GM21447 (cell line): ENCODE data around the gene PREPL.

Experiments used
- ATAC-seq: cut with Tn5 transposase; IDR thresholded peaks from one replicate; pipeline ENCODE4 v1.9.1; 2021; ENCODE audit not compliant: unreplicated experiment

The PREPL gene

DNA sequence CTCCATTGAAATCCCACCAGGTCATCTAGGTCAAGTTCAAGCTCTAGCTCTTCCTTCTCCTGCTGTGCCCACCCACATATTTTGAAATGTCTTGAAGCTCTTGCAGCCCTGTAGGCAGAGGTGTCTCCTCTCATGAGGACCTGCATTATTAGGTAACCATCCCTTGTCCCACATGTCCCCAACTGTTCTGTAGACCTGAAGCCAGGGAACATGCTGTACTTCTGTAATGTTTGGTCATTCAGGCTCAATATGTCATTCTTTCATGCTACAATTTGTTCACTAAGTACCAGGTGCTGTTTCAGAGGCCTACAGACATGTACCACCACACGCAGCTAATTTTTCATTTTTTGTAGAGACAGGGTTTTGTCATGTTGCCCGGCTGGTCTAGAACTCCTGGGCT is 63.9 kb downstream of the PREPL start:
- no peak for ATAC-seq

DNA sequence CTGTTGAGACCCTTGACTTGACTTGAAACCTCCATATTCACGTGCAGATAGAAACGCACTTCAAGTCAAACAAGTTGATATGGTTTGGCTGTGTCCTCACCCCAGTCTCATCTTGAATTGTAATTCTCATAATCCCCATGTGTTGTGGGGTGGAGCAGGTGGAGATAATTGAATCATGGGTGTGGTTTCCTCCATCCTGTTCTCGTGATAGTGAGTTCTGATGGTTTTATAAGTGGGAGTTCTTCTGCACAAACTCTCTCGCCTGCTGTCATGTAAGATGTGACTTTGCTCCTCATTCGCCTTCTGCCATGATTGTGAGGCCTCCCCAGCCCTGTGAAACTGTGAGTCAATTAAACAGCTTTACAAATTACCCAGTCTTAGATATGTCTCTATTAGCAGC is 64.6 kb downstream of the PREPL start:
- no peak for ATAC-seq

DNA sequence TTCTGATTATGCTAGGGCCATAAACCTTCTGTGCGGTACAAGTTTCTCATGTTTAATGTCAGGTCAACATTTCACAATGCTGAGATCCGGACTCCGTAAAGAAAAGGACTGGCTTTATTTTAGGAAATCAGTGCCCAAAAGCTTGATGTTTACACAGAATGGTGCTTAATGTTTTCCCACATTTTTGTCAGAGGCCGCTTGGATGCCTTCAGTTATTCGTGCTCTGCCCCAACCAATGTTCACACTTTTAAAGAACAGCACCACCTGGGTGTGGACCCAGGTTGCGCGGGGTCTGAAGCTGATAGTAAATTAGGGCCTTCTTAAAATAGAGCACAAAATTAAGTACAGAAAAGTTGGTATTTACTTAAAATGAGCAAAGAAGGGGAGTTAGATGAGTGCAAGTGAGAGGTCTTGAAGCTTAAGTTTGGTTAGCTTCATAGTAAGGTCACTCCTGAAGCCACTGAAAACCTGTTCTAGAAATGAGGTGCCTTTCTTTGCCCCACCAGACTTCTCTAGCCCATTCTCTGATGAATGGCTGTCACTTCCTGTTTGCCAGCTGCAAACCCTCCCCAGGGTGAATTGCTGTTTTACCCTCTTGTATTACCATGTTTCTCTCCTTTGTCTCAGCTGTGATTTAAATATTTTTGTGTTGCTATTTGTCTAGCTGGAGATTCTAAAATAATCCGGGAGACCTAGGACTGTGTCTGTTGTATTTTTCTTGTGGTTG is 65.5 kb downstream of the PREPL start:
- ATAC-seq: no peak

- ATAC-seq: no peak
Measured at GRCh38 chr2:44295113-44295512, 66.2 kb downstream of the PREPL start.

DNA sequence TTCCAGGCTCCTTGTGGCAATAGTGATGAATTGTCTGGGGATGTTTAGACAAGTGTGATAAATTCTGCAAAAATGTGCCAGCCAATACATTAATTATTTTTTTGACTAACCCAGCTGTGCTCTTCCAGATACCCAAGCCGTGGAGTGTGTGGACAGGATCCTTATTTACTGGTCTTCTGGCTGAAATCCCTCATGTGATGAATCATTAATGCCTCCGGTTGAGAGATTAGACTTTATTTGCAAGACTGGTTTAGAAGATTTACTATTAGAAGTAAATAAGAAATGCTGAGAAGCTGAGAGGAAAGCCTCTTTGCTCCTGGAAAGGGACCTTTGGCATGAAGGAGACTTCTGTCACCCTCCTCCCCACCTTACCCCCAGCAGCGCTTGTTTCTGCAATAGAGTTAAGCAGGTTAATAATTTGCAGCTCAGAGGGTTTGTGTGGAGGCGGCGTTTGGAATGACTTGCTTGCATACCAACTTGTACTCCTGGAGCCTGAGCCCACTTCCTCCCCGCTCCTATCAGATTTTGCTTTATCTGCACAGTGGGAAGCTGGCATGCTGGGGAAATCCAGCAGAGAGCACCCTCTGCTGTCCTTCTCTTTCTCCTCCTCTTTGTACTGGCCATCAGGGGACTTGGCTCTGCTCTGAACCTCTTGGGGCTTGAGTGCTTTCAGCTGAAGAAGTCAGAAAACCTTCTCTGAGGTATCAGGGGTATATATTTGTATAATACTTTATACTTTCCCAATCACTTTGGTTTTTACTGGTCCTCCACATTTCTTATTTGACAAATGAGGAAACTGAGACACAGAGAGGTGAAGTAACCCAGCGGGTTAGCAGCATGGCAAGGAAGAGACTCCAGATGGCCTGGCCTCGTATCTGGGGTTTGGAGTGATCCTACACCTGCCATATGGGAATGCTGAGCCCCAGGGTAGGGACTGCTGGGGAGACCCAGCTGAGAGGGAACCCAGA is 69.7 kb downstream of the PREPL start:
- no peak for ATAC-seq

DNA sequence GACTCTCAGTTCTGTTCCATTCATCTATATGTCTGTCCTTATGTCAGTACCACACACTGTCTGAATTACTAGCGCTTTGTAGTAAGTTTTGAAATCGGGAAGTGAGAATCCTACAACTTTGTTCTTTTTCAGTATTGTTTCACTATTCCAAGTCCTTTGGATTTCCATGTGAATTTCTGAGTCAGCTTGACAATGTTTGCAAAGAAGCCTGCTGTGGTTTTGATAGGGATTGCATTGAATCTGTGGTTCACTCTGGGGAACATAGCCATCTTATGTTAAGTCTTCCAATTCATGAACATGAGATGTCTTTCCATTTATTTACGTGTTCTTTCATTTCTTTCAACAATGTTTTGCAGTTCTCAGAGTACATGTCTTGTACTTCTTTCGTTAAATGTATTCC is 71.0 kb downstream of the PREPL start:
- no peak for ATAC-seq

DNA sequence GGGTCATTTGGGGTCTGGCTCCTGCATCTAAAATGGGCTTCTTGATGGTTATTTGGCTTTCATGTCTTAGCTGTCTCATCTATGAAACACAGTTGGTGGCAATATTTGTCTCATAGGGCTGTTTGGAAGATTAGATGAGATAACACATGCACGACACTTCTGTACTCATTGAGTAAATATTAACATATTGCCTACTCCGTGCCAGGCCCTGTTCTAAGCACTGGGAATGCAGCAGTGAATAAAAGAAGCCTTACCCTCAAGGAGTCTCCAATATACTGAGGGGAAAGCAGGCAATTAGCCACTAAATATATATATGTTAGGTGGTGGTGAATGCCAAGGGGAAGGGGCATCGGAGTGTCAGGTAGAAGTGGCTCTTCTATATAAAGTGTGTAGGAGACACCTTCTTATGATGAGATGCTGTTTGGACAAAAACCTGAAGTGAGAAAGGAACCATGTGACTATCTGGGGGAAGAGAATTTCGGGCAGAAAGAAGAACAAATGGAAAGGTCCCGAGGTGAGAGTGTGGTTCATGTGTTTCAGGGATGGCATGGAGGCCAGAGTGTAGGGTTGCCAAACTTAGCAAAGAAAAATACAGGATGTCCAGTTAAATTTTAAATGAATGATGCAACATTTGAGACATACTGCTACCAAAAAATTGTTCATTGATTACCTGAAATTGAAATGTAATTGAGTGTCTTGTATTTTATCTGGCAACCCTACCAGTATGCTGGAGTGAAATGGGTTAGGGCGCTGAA is 74.2 kb downstream of the PREPL start:
- no peak for ATAC-seq

DNA sequence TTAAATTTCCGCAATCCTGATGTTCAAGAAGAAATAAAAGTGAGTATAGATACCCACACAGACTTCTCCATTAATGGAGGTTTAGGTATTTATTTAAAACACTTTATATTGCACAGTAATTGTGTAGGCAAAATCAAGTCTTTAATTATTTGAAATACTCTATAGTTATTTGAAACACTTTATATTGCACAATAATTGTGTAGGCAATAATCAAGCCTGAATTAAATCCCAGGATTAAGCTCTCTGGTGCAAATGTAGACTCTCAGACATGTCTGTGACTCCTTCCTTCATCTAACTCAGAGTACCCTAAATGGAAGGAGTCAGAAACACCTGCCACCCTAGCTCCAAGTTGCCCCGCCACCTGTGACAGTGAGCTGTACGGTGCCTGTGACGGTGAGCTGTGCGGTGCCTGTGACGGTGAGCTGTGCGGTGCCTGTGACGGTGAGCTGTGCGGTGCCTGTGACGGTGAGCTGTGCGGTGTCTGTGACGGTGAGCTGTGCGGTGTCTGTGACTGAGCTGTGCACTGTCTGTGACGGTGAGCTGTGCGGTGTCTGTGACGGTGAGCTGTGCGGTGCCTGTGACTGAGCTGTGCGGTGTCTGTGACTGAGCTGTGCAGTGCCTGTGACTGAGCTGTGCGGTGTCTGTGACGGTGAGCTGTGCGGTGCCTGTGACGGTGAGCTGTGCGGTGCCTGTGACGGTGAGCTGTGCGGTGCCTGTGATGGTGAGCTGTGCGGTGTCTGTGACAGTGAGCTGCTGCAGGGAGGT is 75.0 kb downstream of the PREPL start:
- no peak for ATAC-seq

DNA sequence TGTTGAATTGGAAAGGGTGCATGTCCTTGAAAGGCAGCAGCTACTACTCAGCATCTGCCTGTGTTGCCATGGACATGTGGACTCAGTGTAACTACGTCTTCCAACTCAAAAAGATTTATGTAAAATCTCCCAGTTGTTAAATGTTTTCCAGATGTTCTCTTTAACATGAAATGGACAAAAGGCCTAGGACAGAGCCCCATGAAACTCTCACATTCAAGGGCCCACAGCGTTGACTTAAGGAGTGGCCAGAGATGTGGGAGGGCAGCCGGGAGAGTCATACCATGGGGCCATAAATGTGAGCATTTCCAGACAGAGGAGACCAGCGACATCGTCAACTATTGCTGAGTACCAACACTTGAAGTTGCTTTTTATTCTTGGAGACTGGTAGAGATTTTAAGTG is 76.1 kb downstream of the PREPL start:
- ATAC-seq: no peak

- no peak for ATAC-seq
Measured at GRCh38 chr2:44283116-44283666, 78.1 kb downstream of the PREPL start.

DNA sequence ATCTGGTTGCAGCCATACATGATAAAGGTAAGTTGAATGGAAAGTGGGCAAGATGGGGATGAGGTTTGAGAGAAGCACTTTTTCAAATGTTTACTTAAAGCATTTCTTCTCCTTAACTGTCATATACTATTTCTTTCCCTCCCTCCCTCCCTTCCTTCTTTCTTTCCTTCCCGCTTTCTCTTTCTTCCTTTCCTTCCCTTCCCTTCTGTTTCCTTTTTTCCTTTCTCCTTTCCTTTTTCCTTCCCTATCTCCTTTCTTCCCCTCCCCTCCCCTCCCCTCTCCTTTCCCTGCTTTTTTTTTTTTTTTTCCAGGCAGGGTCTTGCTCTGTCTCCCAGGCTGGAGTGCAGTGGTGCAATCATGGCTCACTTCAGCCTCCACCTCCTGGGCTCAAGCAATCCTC is 80.4 kb downstream of the PREPL start:
- ATAC-seq: no peak

DNA sequence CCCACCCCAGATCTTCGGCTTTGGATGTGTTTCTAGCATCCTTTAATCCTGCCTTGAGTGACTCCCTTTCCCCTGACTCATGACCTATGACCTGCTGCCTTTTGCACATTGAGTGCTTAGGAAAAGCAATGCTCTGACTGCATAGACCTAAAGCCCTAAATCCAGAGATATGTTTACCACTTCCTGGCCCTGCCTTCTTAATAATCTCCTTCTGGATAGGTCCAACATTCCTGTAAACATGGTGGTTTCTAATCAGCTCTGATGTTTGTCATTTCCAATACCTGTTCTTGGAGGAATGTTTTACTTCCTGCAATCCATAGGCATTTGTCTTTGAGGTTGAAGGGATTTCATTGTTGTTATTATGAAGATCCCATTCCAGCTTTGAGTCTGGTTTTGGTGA is 83.8 kb downstream of the PREPL start:
- ATAC-seq: no peak

- no peak for ATAC-seq
Measured at GRCh38 chr2:44275927-44276303, 85.4 kb downstream of the PREPL start.

DNA sequence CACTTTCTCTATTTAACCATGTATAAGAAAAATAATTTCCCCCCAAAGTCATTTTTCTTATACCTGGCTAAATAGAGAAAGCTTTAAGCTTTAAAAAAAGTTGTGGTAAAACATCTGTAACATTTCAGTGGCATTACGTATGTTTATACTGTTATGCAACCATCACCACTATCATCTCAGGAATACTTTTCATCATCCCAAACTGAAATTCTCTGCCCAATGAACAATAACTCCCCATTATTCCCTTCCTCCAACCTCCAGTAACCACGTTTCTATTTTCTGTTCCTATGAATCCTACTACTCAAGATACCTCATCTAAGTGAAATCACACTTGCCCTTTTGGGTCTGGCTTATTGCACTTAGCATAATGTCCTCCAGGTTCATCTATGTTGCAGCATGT is 87.7 kb downstream of the PREPL start:
- no peak for ATAC-seq

- no peak for ATAC-seq
Measured at GRCh38 chr2:44273076-44273475, 88.2 kb downstream of the PREPL start.

DNA sequence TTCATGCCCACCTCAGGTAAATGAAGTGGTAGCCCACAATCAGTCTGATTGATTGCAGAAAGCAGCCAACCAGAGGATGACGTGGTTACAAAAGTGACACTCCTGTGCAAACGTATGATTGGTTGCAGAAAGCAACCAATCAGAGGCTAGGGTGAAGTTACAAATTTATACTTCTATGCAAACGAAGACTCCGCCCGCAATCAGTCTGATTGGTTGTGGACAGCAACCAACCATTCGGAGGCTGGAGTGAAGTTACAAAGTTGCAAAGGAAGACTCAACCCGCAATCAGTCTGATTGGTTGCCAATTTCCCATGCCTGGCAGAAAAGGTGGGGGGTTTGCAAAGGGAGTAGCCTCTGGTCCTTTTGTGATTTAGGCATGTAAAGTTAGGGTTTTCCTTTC is 90.0 kb downstream of the PREPL start:
- ATAC-seq: no peak

- ATAC-seq: no peak
Measured at GRCh38 chr2:44269831-44270230, 91.5 kb downstream of the PREPL start.

- ATAC-seq: no peak
Measured at GRCh38 chr2:44267796-44268648, 93.3 kb downstream of the PREPL start.
